ENCODE data around the gene UMODL1. TPM values are rescaled to one million over a fixed set of nuclear protein-coding genes. Genes with fewer than 3 reads are reported as not detected.

Gene UMODL1
- total RNA-seq, 2 experiments from 2014 or later: 0.42 to 0.49 TPM

DNA sequence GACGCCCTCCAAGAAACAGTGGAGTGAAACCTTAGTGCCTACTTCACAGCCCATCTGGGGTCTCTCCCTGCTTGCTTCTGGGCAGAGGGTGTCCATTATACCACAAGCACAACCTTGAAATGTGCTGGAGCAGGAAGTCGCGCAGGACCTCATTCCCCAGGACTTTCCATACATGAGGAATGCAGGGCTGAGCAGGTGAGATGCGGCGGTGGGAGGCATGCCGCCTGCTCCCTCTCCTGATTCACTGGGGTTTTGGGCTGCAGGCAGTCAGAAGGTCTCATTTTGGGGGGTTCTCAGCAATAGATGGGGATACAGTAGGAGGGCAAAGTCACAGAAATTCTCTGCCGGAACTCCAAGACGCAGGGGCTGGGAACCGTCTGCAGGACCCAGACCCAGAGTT is 15.7 kb upstream of the UMODL1 start:
- Mint-ChIP-seq H3K27ac (no peak overlapping the region), H3K4me3 (no peak overlapping the region), H3K36me3 (ENCODE audit: low read depth) (no peaks in the 10 kb centered on the region), H3K27me3 (no peaks in the 10 kb centered on the region), H3K9me3 (no peaks in the 10 kb centered on the region), H3K4me1 (ENCODE audit: low read depth) (peaks cover 29% of the 10 kb centered on the region)
- Histone ChIP-seq H3K36me3 (ENCODE audit: insufficient read depth, low read length) (no peaks in the 10 kb centered on the region), H3K27ac (ENCODE audit: low read depth in 1 of 2, low read length in 2 of 2) (no peak overlapping the region), H3K9me3 (ENCODE audit: control insufficient read depth in 1 of 2, insufficient read depth in 1 of 2, low read length in 2 of 2) (no peaks in the 10 kb centered on the region), H3K4me3 (ENCODE audit: low read length) (no peak overlapping the region), H3K27me3 (ENCODE audit: control insufficient read depth in 1 of 2, insufficient read depth in 2 of 2, low read length in 2 of 2) (no peaks in the 10 kb centered on the region), H3K4me1 (ENCODE audit: insufficient read depth, low read length) (peaks cover 11% of the 10 kb centered on the region)
- CTCF ChIA-PET: no interaction called here
- TF ChIP-seq, protein P1, sequence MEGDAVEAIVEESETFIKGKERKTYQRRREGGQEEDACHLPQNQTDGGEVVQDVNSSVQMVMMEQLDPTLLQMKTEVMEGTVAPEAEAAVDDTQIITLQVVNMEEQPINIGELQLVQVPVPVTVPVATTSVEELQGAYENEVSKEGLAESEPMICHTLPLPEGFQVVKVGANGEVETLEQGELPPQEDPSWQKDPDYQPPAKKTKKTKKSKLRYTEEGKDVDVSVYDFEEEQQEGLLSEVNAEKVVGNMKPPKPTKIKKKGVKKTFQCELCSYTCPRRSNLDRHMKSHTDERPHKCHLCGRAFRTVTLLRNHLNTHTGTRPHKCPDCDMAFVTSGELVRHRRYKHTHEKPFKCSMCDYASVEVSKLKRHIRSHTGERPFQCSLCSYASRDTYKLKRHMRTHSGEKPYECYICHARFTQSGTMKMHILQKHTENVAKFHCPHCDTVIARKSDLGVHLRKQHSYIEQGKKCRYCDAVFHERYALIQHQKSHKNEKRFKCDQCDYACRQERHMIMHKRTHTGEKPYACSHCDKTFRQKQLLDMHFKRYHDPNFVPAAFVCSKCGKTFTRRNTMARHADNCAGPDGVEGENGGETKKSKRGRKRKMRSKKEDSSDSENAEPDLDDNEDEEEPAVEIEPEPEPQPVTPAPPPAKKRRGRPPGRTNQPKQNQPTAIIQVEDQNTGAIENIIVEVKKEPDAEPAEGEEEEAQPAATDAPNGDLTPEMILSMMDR (IDR thresholded peaks at IDR 0.05): no peak
- intact Hi-C loops (cut with DNase I, micrococcal nuclease): no loop called here
- ATAC-seq (ENCODE audit: poor library complexity): no peak
- POLR2A ChIA-PET: interaction anchor here (1.2 kb wide), 1 partner anchor 8 kb away, joined by 3 read pairs; no protein-coding TSS in a partner anchor
- DNase-seq: no peak

DNA sequence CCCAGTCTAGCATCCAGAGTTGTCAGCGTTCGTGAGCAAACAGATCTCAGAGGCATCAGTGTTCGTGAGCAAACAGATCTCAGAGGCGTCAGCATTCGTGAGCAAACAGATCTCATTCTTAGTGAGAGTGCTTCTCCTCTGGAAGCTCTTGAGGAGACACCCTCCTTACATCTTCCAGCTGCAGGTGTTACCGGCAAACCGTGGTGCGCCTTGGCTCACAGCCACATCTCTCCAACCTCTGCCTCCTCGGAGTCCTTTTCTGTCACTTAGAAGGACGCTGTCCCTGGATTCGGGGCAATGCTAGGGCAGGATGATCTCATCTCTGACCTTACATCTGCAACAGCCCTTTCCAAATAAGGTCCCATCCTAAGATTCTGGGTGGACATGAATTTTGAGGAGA is 14.6 kb upstream of the UMODL1 start:
- no peak for DNase-seq
- Mint-ChIP-seq H3K9me3 (no peaks in the 10 kb centered on the region), H3K4me3 (no peak overlapping the region), H3K36me3 (ENCODE audit: low read depth) (no peaks in the 10 kb centered on the region), H3K27ac (peak overlapping the region; percentile 0), H3K27me3 (no peaks in the 10 kb centered on the region), H3K4me1 (ENCODE audit: low read depth) (peaks cover 38% of the 10 kb centered on the region)
- H3K36me3 ChIP-seq (ENCODE audit: insufficient read depth, low read length): no peaks in the 10 kb centered on the region
- H3K27me3 ChIP-seq (ENCODE audit: control insufficient read depth in 1 of 2, insufficient read depth in 2 of 2, low read length in 2 of 2): no peaks in the 10 kb centered on the region
- no peak overlapping the region for H3K27ac ChIP-seq (ENCODE audit: low read depth in 1 of 2, low read length in 2 of 2)
- intact Hi-C loops (cut with DNase I, micrococcal nuclease): no loop called here
- no peaks in the 10 kb centered on the region for H3K9me3 ChIP-seq (ENCODE audit: control insufficient read depth in 1 of 2, insufficient read depth in 1 of 2, low read length in 2 of 2)
- ChIA-PET POLR2A (no interaction called here), CTCF (no interaction called here)
- ATAC-seq (ENCODE audit: poor library complexity): no peak
- H3K4me3 ChIP-seq (ENCODE audit: low read length): no peak overlapping the region
- TF ChIP-seq, protein P1 (IDR thresholded peaks at IDR 0.05): no peak
- H3K4me1 ChIP-seq (ENCODE audit: insufficient read depth, low read length): peaks cover 21% of the 10 kb centered on the region

DNA sequence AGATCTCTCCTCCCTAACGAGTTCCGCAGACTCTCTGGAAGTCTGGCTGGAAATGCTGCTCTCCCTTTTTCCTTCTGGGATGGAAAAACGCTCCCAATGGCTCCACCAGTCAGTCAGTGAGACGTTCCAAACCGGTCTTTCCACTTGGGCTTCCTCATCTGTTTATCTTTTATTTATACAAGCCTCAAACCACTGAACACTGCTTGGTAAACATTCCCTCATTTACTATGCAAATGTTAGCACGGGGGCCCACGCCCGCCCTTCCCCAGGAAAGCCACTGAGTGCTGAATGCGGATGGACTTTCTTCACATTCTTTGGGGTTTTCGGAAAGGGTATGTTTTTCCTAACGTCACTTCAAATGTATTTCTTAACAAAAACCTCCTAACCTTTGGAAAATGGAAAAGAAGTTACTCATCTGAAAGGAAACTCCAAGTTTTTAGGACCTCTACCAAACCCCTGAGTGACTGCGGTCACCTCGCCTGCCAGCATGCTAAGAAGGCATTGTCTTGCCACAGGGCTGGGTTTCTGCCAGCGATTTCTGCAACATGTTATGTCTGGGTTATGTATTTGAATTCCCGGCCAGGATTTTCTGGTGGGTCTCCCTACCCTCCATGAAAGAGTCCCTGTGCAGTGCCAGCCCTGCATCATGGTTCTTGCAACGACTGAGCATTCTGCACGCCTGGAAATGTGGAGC is 14.0 kb upstream of the UMODL1 start:
- Mint-ChIP-seq H3K27me3 (no peaks in the 10 kb centered on the region), H3K27ac (peak overlapping the region; percentile 0), H3K4me3 (no peak overlapping the region), H3K9me3 (no peaks in the 10 kb centered on the region), H3K36me3 (ENCODE audit: low read depth) (no peaks in the 10 kb centered on the region), H3K4me1 (ENCODE audit: low read depth) (peaks cover 40% of the 10 kb centered on the region)
- no peak for DNase-seq
- POLR2A ChIA-PET: no interaction called here
- H3K27me3 ChIP-seq (ENCODE audit: control insufficient read depth in 1 of 2, insufficient read depth in 2 of 2, low read length in 2 of 2): no peaks in the 10 kb centered on the region
- peaks cover 25% of the 10 kb centered on the region for H3K4me1 ChIP-seq (ENCODE audit: insufficient read depth, low read length)
- H3K9me3 ChIP-seq (ENCODE audit: control insufficient read depth in 1 of 2, insufficient read depth in 1 of 2, low read length in 2 of 2): no peaks in the 10 kb centered on the region
- ATAC-seq (ENCODE audit: poor library complexity): no peak
- H3K36me3 ChIP-seq (ENCODE audit: insufficient read depth, low read length): no peaks in the 10 kb centered on the region
- CTCF ChIA-PET: no interaction called here
- no peak overlapping the region for H3K27ac ChIP-seq (ENCODE audit: low read depth in 1 of 2, low read length in 2 of 2)
- intact Hi-C loops (cut with DNase I, micrococcal nuclease): no loop called here
- TF ChIP-seq, protein P1 (IDR thresholded peaks at IDR 0.05): no peak
- no peak overlapping the region for H3K4me3 ChIP-seq (ENCODE audit: low read length)

All from CD4-positive, alpha-beta T cell (primary cell).